Thyroid gland (tissue), 4 donors: ENCODE data around the gene TRIM50. TPM values are rescaled to one million over a fixed set of nuclear protein-coding genes. Genes with fewer than 3 reads are reported as not detected.

Experiments used
- DNase-seq, 2 donors: peaks; one replicate each; pipeline ENCODE4 v3.0.0-alpha.2; 2019
- H3K27ac ChIP-seq, 3 donors: fragments of 200-600 bp; sonication (generic); 1 replicate in 2 of 3; 2 replicates in 1 of 3; pipeline ENCODE4 v1.5.1; 2016 to 2019; ENCODE audit warnings: mild to moderate bottlenecking in 1 of 3, moderate library complexity in 1 of 3
- H3K27me3 ChIP-seq: fragments of 200-600 bp; sonication (generic); one replicate; pipeline ENCODE4 v1.5.1; 2019
- H3K36me3 ChIP-seq, 2 donors: fragments of 200-600 bp; sonication (generic); one replicate each; pipeline ENCODE4 v1.5.1; 2016 to 2019
- H3K4me1 ChIP-seq, 2 donors: fragments of 200-600 bp; sonication (generic); one replicate each; pipeline ENCODE4 v1.5.1; 2017 to 2019
- H3K4me3 ChIP-seq, 3 donors: fragments of 200-600 bp; sonication (generic); replicated peaks in 1 of 3; 1 replicate in 2 of 3; 2 replicates in 1 of 3; pipeline ENCODE4 v1.5.1; 2016; ENCODE audit warnings: mild to moderate bottlenecking in 1 of 3
- H3K9me3 ChIP-seq: fragments of 200-600 bp; sonication (generic); one replicate; pipeline ENCODE4 v1.5.1; 2017
- CTCF ChIP-seq, 6 experiments: fragments of 200-600 bp in 3 of 6; fragments of 450-650 bp in 3 of 6; sonication (generic) in 3 of 6; IDR thresholded peaks; one replicate each; pipeline ENCODE4 v1.5.1; 2016 to 2019; ENCODE audit warnings: antibody characterized with exemption in 6 of 6, mild to moderate bottlenecking in 2 of 6, inconsistent platforms in 1 of 6, moderate library complexity in 1 of 6
- POLR2A ChIP-seq, 2 donors: fragments of 450-650 bp; IDR thresholded peaks; one replicate each; pipeline ENCODE4 v1.6.1; 2017; ENCODE audit warnings: antibody characterized with exemption in 2 of 2, mild to moderate bottlenecking in 2 of 2, moderate library complexity in 1 of 2
- WGBS, 2 donors: methylation state at CpG; one replicate each; pipeline ENCODE4 v1.1.5; 2017; 5-methylcytosine and 5-hydroxymethylcytosine counted together
- intact Hi-C: fragments of 100-400 bp; cut with DNase I; formaldehyde crosslinking; loops from one replicate; pipeline ENCODE4 v1.15.1; 2023
- total RNA-seq, 4 donors: library from RNA; depleted of rRNA; stranded (reverse); fragments of >200 nt; gene quantifications; one replicate each; pipeline ENCODE4 v1.2.3, GENCODE V29; 2016

The TRIM50 gene
- total RNA-seq, 4 donors from 2014 or later, result 1.0 to 1.7 (median 1.5) TPM; not detected in 1

- H3K4me3 ChIP-seq, result no peak overlapping the region
- DNase-seq, result no peak
- H3K36me3 ChIP-seq, result no peaks in the 10 kb centered on the region
- H3K27me3 ChIP-seq, result no peaks in the 10 kb centered on the region
- no peaks in the 10 kb centered on the region for H3K9me3 ChIP-seq
- intact Hi-C loops, result no loop called here
- TF ChIP-seq POLR2A (IDR thresholded peaks at IDR 0.05) (no peak), CTCF (IDR thresholded peaks at IDR 0.05) (no peak)
- no peak overlapping the region for H3K27ac ChIP-seq
- peaks cover 15 to 17% of the 10 kb centered on the region in 2 donors for H3K4me1 ChIP-seq
- 84 to 92% methylated on average over 17 of the region's 17 CpGs for WGBS, 2 donors
Measured at GRCh38 chr7:73354821-73355220, 26.9 kb upstream of the TRIM50 start.

- intact Hi-C loops, result no loop called here
- peaks cover 15 to 17% of the 10 kb centered on the region in 2 donors for H3K4me1 ChIP-seq
- H3K36me3 ChIP-seq, result no peaks in the 10 kb centered on the region
- H3K27me3 ChIP-seq, result no peaks in the 10 kb centered on the region
- H3K4me3 ChIP-seq, result no peak overlapping the region
- 88 to 93% methylated on average over 8 to 9 of the region's 9 CpGs for WGBS, 2 donors
- no peak overlapping the region for H3K27ac ChIP-seq
- no peak for TF ChIP-seq CTCF (IDR thresholded peaks at IDR 0.05)
- no peak for TF ChIP-seq POLR2A (IDR thresholded peaks at IDR 0.05)
- DNase-seq, result no peak
- H3K9me3 ChIP-seq, result no peaks in the 10 kb centered on the region
Measured at GRCh38 chr7:73354196-73354595, 26.3 kb upstream of the TRIM50 start.

- intact Hi-C loops, result no loop called here
Measured at GRCh38 chr7:73353243-73353642, 25.4 kb upstream of the TRIM50 start.

GRCh38 chr7:73352784-73353183 is 24.9 kb upstream of the TRIM50 start:
- 94 to 97% methylated on average over 3 of the region's 3 CpGs for WGBS, 2 donors

More at GRCh38 chr7:73353243-73353642, 25.4 kb upstream of the TRIM50 start:
- Histone ChIP-seq H3K4me1 (peaks cover 8 to 9% of the 10 kb centered on the region in 2 donors), H3K4me3 (no peak overlapping the region), H3K27ac (no peak overlapping the region), H3K9me3 (no peaks in the 10 kb centered on the region), H3K36me3 (no peaks in the 10 kb centered on the region), H3K27me3 (no peaks in the 10 kb centered on the region)
- TF ChIP-seq POLR2A (IDR thresholded peaks at IDR 0.05) (no peak), CTCF (IDR thresholded peaks at IDR 0.05) (no peak)
- 80 to 89% methylated on average over 6 of the region's 6 CpGs for WGBS, 2 donors
- DNase-seq, result no peak

More at GRCh38 chr7:73352784-73353183, 24.9 kb upstream of the TRIM50 start:
- TF ChIP-seq POLR2A (IDR thresholded peaks at IDR 0.05) (no peak), CTCF (IDR thresholded peaks at IDR 0.05) (no peak)
- intact Hi-C loops, result no loop called here
- H3K27me3 ChIP-seq, result no peaks in the 10 kb centered on the region
- H3K36me3 ChIP-seq, result no peaks in the 10 kb centered on the region
- no peak for DNase-seq
- H3K4me3 ChIP-seq, result no peak overlapping the region
- H3K4me1 ChIP-seq, result peaks cover 3 to 5% of the 10 kb centered on the region in 2 donors
- no peak overlapping the region for H3K27ac ChIP-seq
- no peaks in the 10 kb centered on the region for H3K9me3 ChIP-seq
